ENCODE measurements around the gene MFAP1. TPM values are rescaled to one million over a fixed set of nuclear protein-coding genes. Genes with fewer than 3 reads are reported as not detected.
A peak's percentile ranks its signal among the peaks of the same experiment; 100 is the strongest.

Gene MFAP1
- total RNA-seq, 2 experiments from 2014 or later, result 39.8 to 43.1 TPM

- H3K4me3 Mint-ChIP-seq, result no peak overlapping the region
- CTCF ChIA-PET, result interaction anchor here (4.6 kb wide), 1 partner anchor 16 kb away, joined by 52 read pairs; no protein-coding TSS in a partner anchor
- POLR2A ChIA-PET, result interaction anchor here (0.7 to 2.6 kb wide), 2 partner anchors 9 to 18 kb away, joined by 3 to 13 read pairs; no protein-coding TSS in a partner anchor
- DNase-seq (no peak), ATAC-seq (no peak)
- peaks cover 61% of the 10 kb centered on the region for H3K36me3 Mint-ChIP-seq (ENCODE audit: low read depth)
- no peaks in the 10 kb centered on the region for H3K9me3 Mint-ChIP-seq
- H3K27ac Mint-ChIP-seq, result peak overlapping the region; percentile 4
- TF ChIP-seq, protein P1, sequence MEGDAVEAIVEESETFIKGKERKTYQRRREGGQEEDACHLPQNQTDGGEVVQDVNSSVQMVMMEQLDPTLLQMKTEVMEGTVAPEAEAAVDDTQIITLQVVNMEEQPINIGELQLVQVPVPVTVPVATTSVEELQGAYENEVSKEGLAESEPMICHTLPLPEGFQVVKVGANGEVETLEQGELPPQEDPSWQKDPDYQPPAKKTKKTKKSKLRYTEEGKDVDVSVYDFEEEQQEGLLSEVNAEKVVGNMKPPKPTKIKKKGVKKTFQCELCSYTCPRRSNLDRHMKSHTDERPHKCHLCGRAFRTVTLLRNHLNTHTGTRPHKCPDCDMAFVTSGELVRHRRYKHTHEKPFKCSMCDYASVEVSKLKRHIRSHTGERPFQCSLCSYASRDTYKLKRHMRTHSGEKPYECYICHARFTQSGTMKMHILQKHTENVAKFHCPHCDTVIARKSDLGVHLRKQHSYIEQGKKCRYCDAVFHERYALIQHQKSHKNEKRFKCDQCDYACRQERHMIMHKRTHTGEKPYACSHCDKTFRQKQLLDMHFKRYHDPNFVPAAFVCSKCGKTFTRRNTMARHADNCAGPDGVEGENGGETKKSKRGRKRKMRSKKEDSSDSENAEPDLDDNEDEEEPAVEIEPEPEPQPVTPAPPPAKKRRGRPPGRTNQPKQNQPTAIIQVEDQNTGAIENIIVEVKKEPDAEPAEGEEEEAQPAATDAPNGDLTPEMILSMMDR (IDR thresholded peaks at IDR 0.05), result no peak
- H3K27me3 Mint-ChIP-seq, result no peaks in the 10 kb centered on the region
- intact Hi-C loops (cut with micrococcal nuclease), result no loop called here
- H3K4me1 Mint-ChIP-seq (ENCODE audit: low read depth), result peaks cover 18% of the 10 kb centered on the region
Observed at GRCh38 chr15:43772624-43773023, 51.9 kb downstream of the MFAP1 start.

- ATAC-seq (no peak), DNase-seq (no peak)
- H3K36me3 Mint-ChIP-seq (ENCODE audit: low read depth), result peaks cover 58% of the 10 kb centered on the region
- no peak overlapping the region for H3K4me3 Mint-ChIP-seq
- intact Hi-C loops (cut with micrococcal nuclease), result no loop called here
- H3K9me3 Mint-ChIP-seq, result no peaks in the 10 kb centered on the region
- peak overlapping the region; percentile 50 for H3K27ac Mint-ChIP-seq
- peaks cover 11% of the 10 kb centered on the region for H3K4me1 Mint-ChIP-seq (ENCODE audit: low read depth)
- ChIA-PET POLR2A (interaction anchor here (2.1 to 3.0 kb wide), 2 partner anchors 21 to 28 kb away, joined by 8 read pairs; partner anchors contain the start of genes HYPK and SERINC4), CTCF (interaction anchor here (4.6 kb wide), 1 partner anchor 15 kb away, joined by 52 read pairs; no protein-coding TSS in a partner anchor)
- TF ChIP-seq, protein P1 (IDR thresholded peaks at IDR 0.05), result no peak
- H3K27me3 Mint-ChIP-seq, result no peaks in the 10 kb centered on the region
Observed at GRCh38 chr15:43771816-43772215, 52.7 kb downstream of the MFAP1 start.

DNA sequence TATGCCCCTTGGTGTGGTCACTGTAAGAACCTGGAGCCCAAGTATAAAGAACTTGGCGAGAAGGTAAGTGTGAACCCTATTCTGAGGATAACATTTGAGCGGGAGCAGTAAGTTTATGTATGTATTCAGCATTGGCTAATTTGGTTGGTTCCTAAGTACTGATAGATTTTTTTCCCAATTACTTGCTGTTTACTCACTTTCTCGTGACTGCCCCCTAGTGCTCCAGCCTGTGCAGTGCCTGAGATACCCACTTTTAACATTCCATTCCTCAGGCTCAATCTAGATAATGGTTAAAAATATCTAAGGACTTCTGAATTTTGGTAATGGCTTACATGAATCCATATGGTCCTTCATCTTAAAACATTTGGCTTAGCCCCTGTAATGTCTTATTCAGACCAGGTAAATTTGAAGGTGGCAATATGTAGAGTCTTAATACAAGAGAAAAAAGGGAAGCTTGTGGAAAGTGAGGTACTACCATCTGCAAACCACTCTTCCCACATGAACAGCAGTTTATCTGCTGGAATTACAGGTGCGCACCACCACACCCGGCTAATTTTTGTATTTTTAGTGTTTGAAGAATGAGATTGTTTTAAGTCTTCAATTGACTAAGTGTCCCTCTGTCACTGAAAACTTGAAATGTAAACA is 54.8 kb downstream of the MFAP1 start:
- POLR2A ChIA-PET, result interaction anchor here (0.7 to 3.0 kb wide), 5 partner anchors 15 to 30 kb away, joined by 3 to 8 read pairs (median 4); partner anchors contain the start of genes HYPK, SERF2 and SERINC4
- peaks cover 69% of the 10 kb centered on the region for H3K36me3 Mint-ChIP-seq (ENCODE audit: low read depth)

GRCh38 chr15:43763819-43764446 is 60.6 kb downstream of the MFAP1 start:
- Mint-ChIP-seq H3K27me3 (no peaks in the 10 kb centered on the region), H3K27ac (peak overlapping the region; percentile 9), H3K36me3 (ENCODE audit: low read depth) (peaks cover 58% of the 10 kb centered on the region), H3K4me1 (ENCODE audit: low read depth) (no peaks in the 10 kb centered on the region), H3K4me3 (no peak overlapping the region), H3K9me3 (no peaks in the 10 kb centered on the region)
- no peak for ATAC-seq
- TF ChIP-seq, protein P1 (IDR thresholded peaks at IDR 0.05), result no peak
- ChIA-PET POLR2A (interaction anchor here (0.6 to 1.6 kb wide), 2 partner anchors 9 to 11 kb away, joined by 3 read pairs; no protein-coding TSS in a partner anchor), CTCF (interaction anchor here (2.1 kb wide), 1 partner anchor 13 kb away, joined by 6 read pairs; the partner anchor contains the start of gene ELL3)
- intact Hi-C loops (cut with micrococcal nuclease), result no loop called here
- DNase-seq, result no peak

More for the DNA sequence above, 54.8 kb downstream of the MFAP1 start:
- DNase-seq (peak; percentile 80), ATAC-seq (peak; percentile 91)
- Mint-ChIP-seq H3K27ac (no peak overlapping the region), H3K4me1 (ENCODE audit: low read depth) (no peaks in the 10 kb centered on the region), H3K9me3 (no peaks in the 10 kb centered on the region), H3K4me3 (no peak overlapping the region), H3K27me3 (no peaks in the 10 kb centered on the region)
- TF ChIP-seq, protein P1 (IDR thresholded peaks at IDR 0.05), result peak; percentile 87
- intact Hi-C loops (cut with micrococcal nuclease), result no loop called here
- CTCF ChIA-PET, result interaction anchor here (0.6 to 4.6 kb wide), 16 partner anchors 10 to 269 kb away, joined by 3 to 52 read pairs (median 4); partner anchors contain the start of genes HYPK, MFAP1, PDIA3 and SERINC4

All from activated CD8-positive, alpha-beta T cell treated with anti-CD3 and anti-CD28 coated beads for 36 hours (primary cell).